ENCODE measurements around the gene MICAL3. TPM values are rescaled to one million over a fixed set of nuclear protein-coding genes. Genes with fewer than 3 reads are reported as not detected.
A peak's percentile ranks its signal among the peaks of the same experiment; 100 is the strongest.
"Not testable (repeated sequence)": the region's sequence is repeated elsewhere in the genome, so short reads cannot be mapped to it uniquely, and the experiment has no call there.

MICAL3 gene
- total RNA-seq, 4 donors from 2014 or later: 24.3 to 29.7 (median 28.2) TPM

- intact Hi-C loops (cut with DNase I; ENCODE audit: low total_unique reads): no loop called here
- no peak overlapping the region for H3K4me3 ChIP-seq (ENCODE audit: low read depth, poor library complexity, severe bottlenecking)
- no peak for DNase-seq (ENCODE audit: low spot score in 2 of 2)
- 76 to 84% methylated on average over 10 of the region's 10 CpGs for WGBS, 2 donors
- no peak for TF ChIP-seq POLR2A (IDR thresholded peaks at IDR 0.05)
- TF ChIP-seq CTCF (IDR thresholded peaks at IDR 0.05): no peak
Observed at GRCh38 chr22:18056807-18057474, 32.6 kb upstream of the MICAL3 start.

GRCh38 chr22:18056161-18056666 is 31.9 kb upstream of the MICAL3 start:
- no peak for DNase-seq (ENCODE audit: low spot score in 2 of 2)
- TF ChIP-seq CTCF (IDR thresholded peaks at IDR 0.05) (no peak), POLR2A (IDR thresholded peaks at IDR 0.05) (no peak)
- intact Hi-C loops (cut with DNase I; ENCODE audit: low total_unique reads): no loop called here
- WGBS, 2 donors: 23 to 40% methylated on average over 4 of the region's 4 CpGs
- H3K4me3 ChIP-seq (ENCODE audit: low read depth, poor library complexity, severe bottlenecking): no peak overlapping the region

GRCh38 chr22:18055619-18056160 is 31.3 kb upstream of the MICAL3 start:
- WGBS, 2 donors: 76 to 77% methylated on average over 7 of the region's 7 CpGs
- no peak for DNase-seq (ENCODE audit: low spot score in 2 of 2)
- no peak for TF ChIP-seq CTCF (IDR thresholded peaks at IDR 0.05)
- TF ChIP-seq POLR2A (IDR thresholded peaks at IDR 0.05): no peak
- intact Hi-C loops (cut with DNase I; ENCODE audit: low total_unique reads): no loop called here
- no peak overlapping the region for H3K4me3 ChIP-seq (ENCODE audit: low read depth, poor library complexity, severe bottlenecking)

GRCh38 chr22:18053216-18053946 is 29.0 kb upstream of the MICAL3 start:
- 94 to 98% methylated on average over 25 to 42 of the region's 49 CpGs for WGBS, 2 donors
- DNase-seq (ENCODE audit: low spot score in 2 of 2); H3K4me3 ChIP-seq (ENCODE audit: low read depth, poor library complexity, severe bottlenecking); intact Hi-C loops (cut with DNase I; ENCODE audit: low total_unique reads): not testable (repeated sequence)

GRCh38 chr22:18051113-18051512 is 26.8 kb upstream of the MICAL3 start:
- intact Hi-C loops (cut with DNase I; ENCODE audit: low total_unique reads): not testable (repeated sequence)
- 55% methylated on average over 12 of the region's 12 CpGs for WGBS, 2 donors

GRCh38 chr22:18050065-18050464 is 25.7 kb upstream of the MICAL3 start:
- intact Hi-C loops (cut with DNase I; ENCODE audit: low total_unique reads): no loop called here
- peak in 1 of 2 donors; percentile 62 for DNase-seq (ENCODE audit: low spot score in 2 of 2)
- WGBS, 2 donors: 41 to 45% methylated on average over 5 of the region's 5 CpGs
- H3K4me3 ChIP-seq (ENCODE audit: low read depth, poor library complexity, severe bottlenecking): no peak overlapping the region
- TF ChIP-seq POLR2A (IDR thresholded peaks at IDR 0.05) (no peak), CTCF (IDR thresholded peaks at IDR 0.05) (no peak)

More at GRCh38 chr22:18051113-18051512, 26.8 kb upstream of the MICAL3 start:
- DNase-seq (ENCODE audit: low spot score in 2 of 2); H3K4me3 ChIP-seq (ENCODE audit: low read depth, poor library complexity, severe bottlenecking): not testable (repeated sequence)
